Glutamatergic neuron (in vitro differentiated cells): ENCODE results near the gene USH2A. TPM values are rescaled to one million over a fixed set of nuclear protein-coding genes. Genes with fewer than 3 reads are reported as not detected.

Experiments used
- DNase-seq: peaks from one replicate; pipeline ENCODE4 v3.0.0; 2022
- H3K27ac Mint-ChIP-seq: one replicate; pipeline ENCODE4 v1.8.0; 2020; ENCODE audit warnings: mild to moderate bottlenecking, mixed read lengths, inconsistent platforms; ENCODE audit not compliant: unreplicated experiment
- H3K27me3 Mint-ChIP-seq: one replicate; pipeline ENCODE4 v1.8.0; 2020; ENCODE audit warnings: mild to moderate bottlenecking, moderate library complexity, mixed read lengths, inconsistent platforms; ENCODE audit not compliant: unreplicated experiment
- H3K36me3 Mint-ChIP-seq: one replicate; pipeline ENCODE4 v1.8.0; 2020; ENCODE audit warnings: mild to moderate bottlenecking, mixed read lengths, inconsistent platforms; ENCODE audit not compliant: unreplicated experiment
- H3K4me1 Mint-ChIP-seq: one replicate; pipeline ENCODE4 v1.8.0; 2020; ENCODE audit warnings: mild to moderate bottlenecking, low read depth, mixed read lengths, inconsistent platforms; ENCODE audit not compliant: unreplicated experiment
- H3K4me3 Mint-ChIP-seq: one replicate; pipeline ENCODE4 v1.8.0; 2020; ENCODE audit warnings: mild to moderate bottlenecking, mixed read lengths, inconsistent platforms; ENCODE audit not compliant: unreplicated experiment
- H3K9me3 Mint-ChIP-seq: one replicate; pipeline ENCODE4 v1.8.0; 2020; ENCODE audit warnings: mild to moderate bottlenecking, moderate library complexity, mixed read lengths, inconsistent platforms; ENCODE audit not compliant: unreplicated experiment
- total RNA-seq: library from RNA; stranded (reverse); fragmentation: NEBNext Ultra II Directional; extraction: Animal tissue kit (Norgen Biotek cat#: 25700); gene quantifications from one replicate; pipeline ENCODE4 v1.2.1, GENCODE V29; 2021; ENCODE audit not compliant: unreplicated experiment
- TF ChIP-seq, protein P1 (sequence below): fragments of 200-600 bp; sonication (generic); IDR thresholded peaks from one replicate; pipeline ENCODE4 v1.5.0; 2021; ENCODE audit not compliant: partially characterized antibody, unreplicated experiment

USH2A gene
- total RNA-seq, 1 donor from 2014 or later, result not detected

DNA sequence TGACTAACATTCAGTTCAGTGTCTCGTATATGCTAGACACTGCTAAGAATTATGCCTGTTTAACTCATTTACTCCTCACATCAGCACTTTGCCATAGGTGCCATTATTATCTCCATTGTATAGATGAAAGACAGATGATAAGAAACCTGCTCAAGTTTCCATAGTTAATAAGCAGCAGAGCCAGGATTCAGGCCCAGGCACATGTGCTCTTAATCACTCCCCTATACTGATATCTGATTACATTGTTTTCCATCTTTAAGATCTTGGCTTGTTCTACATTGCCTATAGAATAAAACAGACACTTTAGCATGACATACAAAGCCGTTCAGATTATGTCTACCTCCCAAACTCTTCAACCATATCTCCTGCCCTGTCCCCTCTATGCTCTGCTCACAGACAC lies 30.5 kb upstream of the USH2A start:
- Mint-ChIP-seq H3K4me1 (peaks cover 3% of the 10 kb centered on the region), H3K9me3 (no peaks in the 10 kb centered on the region), H3K27ac (no peak overlapping the region), H3K36me3 (no peaks in the 10 kb centered on the region), H3K27me3 (no peaks in the 10 kb centered on the region), H3K4me3 (no peak overlapping the region)
- DNase-seq, result no peak
- TF ChIP-seq, protein P1, sequence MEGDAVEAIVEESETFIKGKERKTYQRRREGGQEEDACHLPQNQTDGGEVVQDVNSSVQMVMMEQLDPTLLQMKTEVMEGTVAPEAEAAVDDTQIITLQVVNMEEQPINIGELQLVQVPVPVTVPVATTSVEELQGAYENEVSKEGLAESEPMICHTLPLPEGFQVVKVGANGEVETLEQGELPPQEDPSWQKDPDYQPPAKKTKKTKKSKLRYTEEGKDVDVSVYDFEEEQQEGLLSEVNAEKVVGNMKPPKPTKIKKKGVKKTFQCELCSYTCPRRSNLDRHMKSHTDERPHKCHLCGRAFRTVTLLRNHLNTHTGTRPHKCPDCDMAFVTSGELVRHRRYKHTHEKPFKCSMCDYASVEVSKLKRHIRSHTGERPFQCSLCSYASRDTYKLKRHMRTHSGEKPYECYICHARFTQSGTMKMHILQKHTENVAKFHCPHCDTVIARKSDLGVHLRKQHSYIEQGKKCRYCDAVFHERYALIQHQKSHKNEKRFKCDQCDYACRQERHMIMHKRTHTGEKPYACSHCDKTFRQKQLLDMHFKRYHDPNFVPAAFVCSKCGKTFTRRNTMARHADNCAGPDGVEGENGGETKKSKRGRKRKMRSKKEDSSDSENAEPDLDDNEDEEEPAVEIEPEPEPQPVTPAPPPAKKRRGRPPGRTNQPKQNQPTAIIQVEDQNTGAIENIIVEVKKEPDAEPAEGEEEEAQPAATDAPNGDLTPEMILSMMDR, result no peak

DNA sequence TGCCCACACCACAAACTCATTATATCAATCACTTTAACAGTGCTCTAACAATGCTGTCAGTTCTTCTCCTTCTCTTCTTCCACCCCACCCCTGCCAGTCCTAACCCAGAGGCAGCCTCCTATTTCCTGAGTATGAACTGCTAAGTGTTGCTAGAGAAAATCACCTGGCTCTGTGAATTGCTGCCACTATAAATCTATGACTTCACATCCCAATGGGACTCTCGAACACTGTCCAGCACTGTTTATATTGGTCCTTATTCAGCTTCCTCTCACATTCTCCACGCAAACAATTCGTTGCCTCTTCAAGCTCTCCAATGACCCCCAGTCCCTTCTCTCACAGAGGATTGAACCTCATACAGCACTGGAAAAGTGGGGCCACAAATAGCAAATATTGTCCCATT lies 27.0 kb upstream of the USH2A start:
- TF ChIP-seq, protein P1, result no peak
- no peaks in the 10 kb centered on the region for H3K36me3 Mint-ChIP-seq
- no peak overlapping the region for H3K27ac Mint-ChIP-seq
- no peaks in the 10 kb centered on the region for H3K27me3 Mint-ChIP-seq
- no peak overlapping the region for H3K4me3 Mint-ChIP-seq
- DNase-seq, result no peak
- no peaks in the 10 kb centered on the region for H3K4me1 Mint-ChIP-seq
- no peaks in the 10 kb centered on the region for H3K9me3 Mint-ChIP-seq

DNA sequence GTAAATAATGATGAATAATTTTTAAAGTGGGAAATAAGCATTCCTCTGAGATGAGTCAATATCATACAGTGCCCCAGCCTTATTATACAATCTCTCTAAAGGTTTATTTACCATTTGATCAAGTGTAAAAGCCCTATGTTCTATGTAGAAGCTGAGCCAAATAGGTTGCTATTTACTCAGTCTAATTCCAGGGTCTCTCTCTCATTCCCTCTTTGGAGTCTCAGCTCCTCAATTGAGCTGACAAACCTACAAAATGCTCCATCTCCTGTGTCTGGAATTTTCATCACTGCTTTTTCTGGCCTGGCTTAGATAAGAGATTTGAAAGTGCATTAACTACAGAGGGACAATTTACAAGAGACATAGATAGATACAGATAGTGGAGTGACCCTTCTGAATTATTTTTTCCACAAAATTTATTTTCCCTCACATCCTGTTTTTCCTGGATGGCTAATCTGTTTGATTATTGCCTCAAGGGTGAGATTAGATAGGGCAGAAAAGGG lies 24.8 kb upstream of the USH2A start:
- TF ChIP-seq, protein P1, result no peak

DNA sequence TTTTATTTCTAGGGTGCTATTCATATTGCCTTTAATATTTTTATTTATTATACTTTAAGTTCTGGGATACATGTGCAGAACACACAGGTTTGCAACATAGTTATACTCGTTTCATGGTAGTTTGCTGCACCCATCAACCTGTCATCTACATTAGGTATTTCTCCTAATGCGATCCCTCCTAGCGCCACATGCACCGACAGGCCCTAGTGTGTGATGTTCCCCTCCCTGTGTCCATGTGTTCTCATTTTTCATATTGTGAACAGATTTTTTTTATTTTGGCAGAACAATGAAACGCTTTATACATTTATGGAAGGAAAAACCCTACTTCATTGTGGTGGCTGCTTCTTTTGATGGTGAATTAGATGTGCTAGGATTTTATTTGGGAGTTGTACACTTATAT lies 14.4 kb upstream of the USH2A start:
- no peaks in the 10 kb centered on the region for H3K9me3 Mint-ChIP-seq
- H3K4me1 Mint-ChIP-seq, result no peaks in the 10 kb centered on the region
- H3K4me3 Mint-ChIP-seq, result no peak overlapping the region
- H3K27me3 Mint-ChIP-seq, result no peaks in the 10 kb centered on the region
- no peak for DNase-seq
- H3K36me3 Mint-ChIP-seq, result no peaks in the 10 kb centered on the region
- H3K27ac Mint-ChIP-seq, result no peak overlapping the region
- TF ChIP-seq, protein P1, result no peak

More for the DNA sequence above, 24.8 kb upstream of the USH2A start:
- DNase-seq, result no peak
- Mint-ChIP-seq H3K4me1 (no peaks in the 10 kb centered on the region), H3K36me3 (no peaks in the 10 kb centered on the region), H3K9me3 (no peaks in the 10 kb centered on the region), H3K27ac (no peak overlapping the region), H3K4me3 (no peak overlapping the region), H3K27me3 (no peaks in the 10 kb centered on the region)

DNA sequence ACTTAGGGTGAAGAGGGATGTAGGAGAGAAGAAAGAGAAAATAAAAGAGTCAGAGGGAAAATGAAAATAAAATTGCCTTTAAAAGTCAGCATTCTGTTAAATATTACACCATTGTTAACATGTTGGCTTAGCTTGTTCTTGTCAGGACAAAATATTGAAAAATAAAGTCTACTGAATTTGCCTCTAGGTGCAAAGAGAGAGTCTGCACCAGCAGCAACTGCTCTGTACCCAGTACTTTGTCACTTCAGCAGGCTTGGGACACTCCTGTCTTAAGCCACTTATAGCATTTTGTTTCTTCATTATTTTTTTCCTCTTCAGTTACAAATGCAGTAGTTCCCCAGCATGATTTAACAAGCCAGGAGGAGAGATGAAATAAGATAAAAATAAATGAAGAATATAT lies 11.0 kb upstream of the USH2A start:
- no peak overlapping the region for H3K4me3 Mint-ChIP-seq
- H3K9me3 Mint-ChIP-seq, result no peaks in the 10 kb centered on the region
- TF ChIP-seq, protein P1, result no peak
- DNase-seq, result no peak
- no peaks in the 10 kb centered on the region for H3K4me1 Mint-ChIP-seq
- H3K27me3 Mint-ChIP-seq, result no peaks in the 10 kb centered on the region
- H3K36me3 Mint-ChIP-seq, result no peaks in the 10 kb centered on the region
- no peak overlapping the region for H3K27ac Mint-ChIP-seq
